ENCODE results near the gene SF3A1.

The SF3A1 gene

GRCh38 chr22:30383061-30383460, 26.4 kb upstream of the SF3A1 start:
- DNase-seq, result no peak

GRCh38 chr22:30382340-30382739, 25.6 kb upstream of the SF3A1 start:
- DNase-seq, result no peak

- DNase-seq, result no peak
These were observed 24.6 kb upstream of the SF3A1 start for GRCh38 chr22:30381264-30381663.

GRCh38 chr22:30380011-30380410, 23.3 kb upstream of the SF3A1 start:
- no peak for DNase-seq

- no peak for DNase-seq
These were observed 18.7 kb upstream of the SF3A1 start for GRCh38 chr22:30375312-30375849.

- DNase-seq, result no peak
These were observed 16.9 kb upstream of the SF3A1 start for GRCh38 chr22:30373331-30374325.

GRCh38 chr22:30372915-30373314, 16.2 kb upstream of the SF3A1 start:
- DNase-seq, result no peak

GRCh38 chr22:30371981-30372380, 15.3 kb upstream of the SF3A1 start:
- DNase-seq, result no peak

GRCh38 chr22:30371321-30371720, 14.6 kb upstream of the SF3A1 start:
- no peak for DNase-seq

- no peak for DNase-seq
These were observed 14.0 kb upstream of the SF3A1 start for GRCh38 chr22:30370641-30371230.

GRCh38 chr22:30368420-30368819, 11.7 kb upstream of the SF3A1 start:
- no peak for DNase-seq

GRCh38 chr22:30365891-30366290, 9.2 kb upstream of the SF3A1 start:
- DNase-seq, result no peak

- DNase-seq, result no peak
These were observed 6.1 kb upstream of the SF3A1 start for GRCh38 chr22:30362651-30363281.

GRCh38 chr22:30361916-30362650, 5.4 kb upstream of the SF3A1 start:
- DNase-seq, result no peak

- DNase-seq, result no peak
These were observed 1.8 kb upstream of the SF3A1 start for GRCh38 chr22:30358541-30358940.

GRCh38 chr22:30357650-30358215, 1.0 kb upstream of the SF3A1 start:
- no peak for DNase-seq

GRCh38 chr22:30357236-30357570, 509 bp upstream of the SF3A1 start:
- no peak for DNase-seq

GRCh38 chr22:30354644-30355043, 2.0 kb downstream of the SF3A1 start:
- no peak for DNase-seq

- no peak for DNase-seq
These were observed 5.5 kb downstream of the SF3A1 start for GRCh38 chr22:30351226-30351625.

GRCh38 chr22:30348809-30349208, 7.9 kb downstream of the SF3A1 start:
- no peak for DNase-seq

GRCh38 chr22:30348404-30348803, 8.3 kb downstream of the SF3A1 start:
- no peak for DNase-seq

- DNase-seq, result no peak
These were observed 9.3 kb downstream of the SF3A1 start for GRCh38 chr22:30347255-30347892.
